ENCODE data around the gene KLKB1.

Gene KLKB1

GRCh38 chr4:186190581-186191199 lies 36.6 kb upstream of the KLKB1 start (continued):
- TF ChIP-seq ZSCAN18 (tag by site-specific recombination; IDR thresholded peaks at IDR 0.05) = no peak
- peak; percentile 97 for TF ChIP-seq ZNF341 (tag by site-specific recombination; IDR thresholded peaks at IDR 0.05; ENCODE audit: low read depth)
- TF ChIP-seq PRDM2 (tag by site-specific recombination; IDR thresholded peaks at IDR 0.05; ENCODE audit: borderline replicate concordance) = no peak
- TF ChIP-seq ZBTB20 (tag by site-specific recombination; IDR thresholded peaks at IDR 0.05) = peak; percentile 81; the same call in 1 of the 2 replicates
- TF ChIP-seq ZBTB6 (tag by site-specific recombination; IDR thresholded peaks at IDR 0.05) = no peak
- TF ChIP-seq GLIS1 (tag by site-specific recombination; IDR thresholded peaks at IDR 0.05) = peak; percentile 58
- peak; percentile 31; the same call in 1 of the 2 replicates for TF ChIP-seq WT1 (tag by site-specific recombination; IDR thresholded peaks at IDR 0.05)
- TF ChIP-seq PBX3 (CRISPR knock-in tag; IDR thresholded peaks at IDR 0.05) = no peak
- TF ChIP-seq ZNF157 (tag by site-specific recombination; IDR thresholded peaks at IDR 0.05) = no peak
- TF ChIP-seq ZBTB48 (tag by site-specific recombination; IDR thresholded peaks at IDR 0.05) = no peak
- TF ChIP-seq ZNF501 (tag by site-specific recombination; IDR thresholded peaks at IDR 0.05) = peak; percentile 32; the same call in 1 of the 2 replicates

- Histone ChIP-seq H3K4me1 (ENCODE audit: control insufficient read depth, insufficient read depth, low read length) (no peaks in the 10 kb centered on the region; the same call in 1 of the 2 replicates), H3K27ac (ENCODE audit: extremely low read depth, low read depth, low read length) (peak within 1 kb of the TSS; percentile 84), H3K9me3 (ENCODE audit: control insufficient read depth, insufficient read depth, low read depth, low read length) (no peaks in the 10 kb centered on the region), H3K4me3 (ENCODE audit: low read depth, low read length) (peak within 1 kb of the TSS; percentile 77), H3K36me3 (ENCODE audit: control insufficient read depth in 2 of 2, insufficient read depth in 1 of 2, low read length in 2 of 2) (no peaks in the 10 kb centered on the region)
- ChIA-PET POLR2A (interaction anchor here (1.2 to 1.6 kb wide), 2 partner anchors 11 to 124 kb away, joined by 3 read pairs; no protein-coding TSS in a partner anchor), CTCF (interaction anchor here (1.0 to 1.7 kb wide), 2 partner anchors 10 to 85 kb away, joined by 3 to 6 read pairs; no protein-coding TSS in a partner anchor)
- no peak; the same call in 1 of the 2 replicates for TF ChIP-seq ZNF596 (tag by site-specific recombination; IDR thresholded peaks at IDR 0.05)
- TF ChIP-seq EGR2 (tag by site-specific recombination; IDR thresholded peaks at IDR 0.05; ENCODE audit: low read depth) = peak; percentile 46; the same call in 1 of the 2 replicates
- TF ChIP-seq ZNF10 (tag by site-specific recombination; IDR thresholded peaks at IDR 0.05) = no peak
- TF ChIP-seq ZBTB44 (tag by site-specific recombination; IDR thresholded peaks at IDR 0.05) = no peak
- no peak; the same call in 1 of the 2 replicates for TF ChIP-seq ZNF561 (tag by site-specific recombination; IDR thresholded peaks at IDR 0.05; ENCODE audit: borderline replicate concordance)
- no peak for TF ChIP-seq ZBTB21 (tag by site-specific recombination; IDR thresholded peaks at IDR 0.05)
- TF ChIP-seq ZNF335 (tag by site-specific recombination; conservative IDR thresholded peaks at IDR 0.05) = peak; percentile 29
- TF ChIP-seq ZSCAN5A (tag by site-specific recombination; IDR thresholded peaks at IDR 0.05) = 0 out of 2 replicates have a peak, but pooled peaks have one; percentile 28
Observed at GRCh38 chr4:186191200-186192065, 35.9 kb upstream of the KLKB1 start, which contains the start of gene CYP4V2. Gene CYP4V2, plus strand, starts transcription at chr4:186191567. Its CDS starts 257 bp downstream, at chr4:186191824.

Measured in HEK293 (cell line).